ENCODE data around the gene FMO5.

GRCh38 chr1:147201276-147201675 is 23.9 kb downstream of the FMO5 start:
- no peak for TF ChIP-seq CTCF (IDR thresholded peaks at IDR 0.05; ENCODE audit: low read depth, low read length, poor library complexity, severe bottlenecking)
- no peak for TF ChIP-seq EZH2phosphoT487 (IDR thresholded peaks at IDR 0.05; ENCODE audit: borderline replicate concordance, low read length)
